CD14-positive monocyte (primary cell): ENCODE results near the gene UBE2J2. TPM values are rescaled to one million over a fixed set of nuclear protein-coding genes. Genes with fewer than 3 reads are reported as not detected.
A peak's percentile ranks its signal among the peaks of the same experiment; 100 is the strongest.

Source experiments
- DNase-seq, 3 donors: peaks; one replicate each; pipeline ENCODE4 v3.0.0-alpha.2; 2011 to 2022
- H2AFZ ChIP-seq: 2 replicates; pipeline ENCODE4 v1.6.0; 2012; ENCODE audit warnings: mild to moderate bottlenecking, low read depth, low read length, inconsistent platforms; ENCODE audit not compliant: insufficient read depth, poor library complexity, severe bottlenecking
- H3K27ac ChIP-seq, 2 donors: 1 replicate in 1 of 2; 2 replicates in 1 of 2; pipeline ENCODE4 v1.5.1; 2012 to 2013; ENCODE audit warnings: low read length in 2 of 2, control low read depth in 1 of 2, inconsistent platforms in 1 of 2, low read depth in 1 of 2, mild to moderate bottlenecking in 1 of 2
- H3K27me3 ChIP-seq, 2 donors: one replicate each; pipeline versions ENCODE4 v1.6.0 to v1.6.1; 2011 to 2013; ENCODE audit warnings: low read length in 2 of 2; ENCODE audit not compliant: control insufficient read depth in 2 of 2, insufficient read depth in 2 of 2
- H3K36me3 ChIP-seq, 2 donors: replicated peaks in 1 of 2; 1 replicate in 1 of 2; 2 replicates in 1 of 2; pipeline versions ENCODE4 v1.5.1 to v1.6.1; 2012 to 2013; ENCODE audit warnings: low read length in 2 of 2, control low read depth in 1 of 2, inconsistent platforms in 1 of 2, mild to moderate bottlenecking in 1 of 2; ENCODE audit not compliant: insufficient read depth in 2 of 2, control insufficient read depth in 1 of 2
- H3K4me1 ChIP-seq, 2 donors: 1 replicate in 1 of 2; 2 replicates in 1 of 2; pipeline versions ENCODE4 v1.5.1 to v1.6.1; 2012 to 2013; ENCODE audit warnings: low read length in 2 of 2, control low read depth in 1 of 2, inconsistent platforms in 1 of 2, mild to moderate bottlenecking in 1 of 2, moderate library complexity in 1 of 2; ENCODE audit not compliant: insufficient read depth in 2 of 2, control insufficient read depth in 1 of 2
- H3K4me2 ChIP-seq: replicated peaks from 2 replicates; pipeline ENCODE3; 2012; ENCODE audit warnings: low read length, moderate library complexity, mild to moderate bottlenecking; ENCODE audit not compliant: poor library complexity, severe bottlenecking; ENCODE audit errors: extremely low read depth
- H3K4me3 ChIP-seq, 3 experiments: fragments of 200-600 bp in 1 of 3; sonication (generic) in 1 of 3; replicated peaks in 1 of 3; 1 replicate in 2 of 3; 2 replicates in 1 of 3; pipeline ENCODE4 v1.5.1; 2011 to 2013; ENCODE audit warnings: low read length in 3 of 3, mild to moderate bottlenecking in 3 of 3, control low read depth in 2 of 3, low read depth in 2 of 3, inconsistent platforms in 1 of 3, moderate library complexity in 1 of 3
- H3K79me2 ChIP-seq: 2 replicates; pipeline ENCODE4 v1.6.0; 2012; ENCODE audit warnings: mild to moderate bottlenecking, control low read depth, inconsistent platforms, low read length, moderate library complexity; ENCODE audit not compliant: insufficient read depth
- H3K9ac ChIP-seq: 2 replicates; pipeline ENCODE4 v1.6.0; 2017; ENCODE audit warnings: low read length, mild to moderate bottlenecking; ENCODE audit not compliant: insufficient read depth, poor library complexity, severe bottlenecking
- H3K9me3 ChIP-seq, 2 donors: replicated peaks in 1 of 2; 1 replicate in 1 of 2; 2 replicates in 1 of 2; pipeline versions ENCODE4 v1.5.1 to v1.6.1; 2012 to 2013; ENCODE audit warnings: low read length in 2 of 2, control low read depth in 1 of 2; ENCODE audit not compliant: control insufficient read depth in 1 of 2, insufficient read depth in 1 of 2
- H4K20me1 ChIP-seq: 2 replicates; pipeline ENCODE4 v1.6.0; 2012; ENCODE audit warnings: mild to moderate bottlenecking, low read length, control low read depth, moderate library complexity; ENCODE audit not compliant: insufficient read depth
- H3K27ac Mint-ChIP-seq, 7 donors: one replicate each; pipeline ENCODE4 v1.8.0; 2020; ENCODE audit warnings: mild to moderate bottlenecking in 7 of 7, mixed read lengths in 7 of 7, moderate library complexity in 6 of 7, inconsistent platforms in 2 of 7
- H3K27me3 Mint-ChIP-seq, 3 donors: one replicate each; pipeline ENCODE4 v1.8.0; 2021 to 2022; ENCODE audit warnings: low read depth in 3 of 3, mild to moderate bottlenecking in 3 of 3, mixed read lengths in 3 of 3, moderate library complexity in 3 of 3, inconsistent platforms in 1 of 3
- H3K36me3 Mint-ChIP-seq, 2 donors: one replicate each; pipeline ENCODE4 v1.8.0; 2020; ENCODE audit warnings: mixed read lengths in 2 of 2, inconsistent platforms in 1 of 2, mild to moderate bottlenecking in 1 of 2
- H3K4me1 Mint-ChIP-seq: one replicate; pipeline ENCODE4 v1.8.0; 2020; ENCODE audit warnings: mild to moderate bottlenecking, mixed read lengths
- H3K4me3 Mint-ChIP-seq, 2 donors: one replicate each; pipeline ENCODE4 v1.8.0; 2020; ENCODE audit warnings: mild to moderate bottlenecking in 2 of 2, mixed read lengths in 2 of 2, moderate library complexity in 1 of 2
- H3K9me3 Mint-ChIP-seq, 7 donors: one replicate each; pipeline ENCODE4 v1.8.0; 2020 to 2022; ENCODE audit warnings: mixed read lengths in 7 of 7, mild to moderate bottlenecking in 6 of 7, moderate library complexity in 6 of 7, inconsistent platforms in 2 of 7
- CTCF ChIP-seq: fragments of 200-600 bp; IDR thresholded peaks from one replicate; pipeline ENCODE4 v1.8.0; 2022; ENCODE audit warnings: antibody characterized with exemption, mild to moderate bottlenecking
- WGBS: methylation state at CpG from one replicate; pipeline ENCODE4 v1.1.5; 2013; ENCODE audit warnings: missing lambda C conversion rate; ENCODE audit not compliant: insufficient coverage; 5-methylcytosine and 5-hydroxymethylcytosine counted together
- intact Hi-C, 2 donors: fragments of 100-400 bp; cut with micrococcal nuclease; formaldehyde crosslinking; loops; one replicate each; pipeline versions ENCODE4 v1.15.0 to v1.15.1; 2023
- polyA plus RNA-seq, 3 donors: library from polyadenylated mRNA; depleted of rRNA in 1 of 3; unstranded in 2 of 3; stranded (reverse) in 1 of 3; fragments of 300-500 nt in 2 of 3; fragments of >200 nt in 1 of 3; fragmentation: Illumina TruSeq in 2 of 3; gene quantifications; 1 replicate in 2 of 3; 2 replicates in 1 of 3; pipeline ENCODE4 v1.2.3, GENCODE V29; 2012 to 2021

The UBE2J2 gene
- polyA plus RNA-seq, 3 donors, result 36.5 to 83.2 (median 72.1) TPM

DNA sequence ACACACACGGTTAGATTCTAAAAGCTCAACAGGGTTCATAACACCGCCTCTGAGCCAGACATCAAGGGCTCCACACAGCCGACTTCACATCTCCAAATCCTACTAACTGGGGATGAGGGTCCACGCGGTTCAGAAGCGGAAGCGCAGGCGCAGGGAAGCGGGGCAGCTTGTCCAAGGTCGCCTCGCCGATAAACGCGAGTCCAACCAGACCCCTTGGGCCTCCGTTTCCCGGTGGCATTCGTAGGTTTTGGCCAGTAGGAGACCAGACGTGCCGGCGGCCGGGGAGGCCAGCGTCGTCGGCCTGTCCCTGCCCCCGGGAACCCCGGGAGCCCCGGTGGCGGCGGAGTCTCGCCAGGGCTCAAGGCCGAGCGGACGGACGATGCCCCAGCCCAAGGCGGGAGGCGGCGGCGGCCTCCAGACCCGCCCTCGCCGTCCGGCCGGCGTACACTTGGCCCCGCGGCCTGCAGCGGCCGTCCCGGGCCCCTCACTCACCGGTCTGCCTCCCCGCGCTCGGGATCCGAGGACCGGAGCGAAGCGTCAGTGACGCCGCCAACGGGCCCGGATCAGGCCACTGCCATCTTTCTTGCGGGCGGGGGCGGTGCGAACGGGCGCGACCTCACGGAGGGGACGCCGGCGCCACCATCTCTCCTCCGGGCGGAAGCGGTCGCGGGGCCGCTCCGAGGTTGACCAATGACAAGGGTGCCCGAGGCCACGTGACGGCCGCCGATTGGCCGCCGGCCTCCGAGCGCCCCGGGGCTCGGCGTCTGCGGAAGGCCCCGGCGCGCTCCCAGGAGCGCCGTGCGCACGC is 42.0 kb downstream of the UBE2J2 start, which contains the start of gene SDF4:
SDF4 (minus strand) TSS at position 602 of the 808 bp plus-strand sequence. CDS start 3,229 bp downstream, outside the sequence.
- Histone ChIP-seq H2AFZ (peak within 1 kb of the TSS; percentile 83), H3K4me1 (peaks cover 19 to 31% of the 10 kb centered on the region in 2 donors), H3K27me3 (no peaks in the 10 kb centered on the region), H3K9ac (peak within 1 kb of the TSS; percentile 97), H3K27ac (peak within 1 kb of the TSS; percentile 52 to 90), H3K4me2 (peak within 1 kb of the TSS; percentile 90), H3K4me3 (peak within 1 kb of the TSS; percentile 86 to 88 (median 87)), H3K79me2 (peaks cover 69% of the 10 kb centered on the region), H3K9me3 (no peaks in the 10 kb centered on the region), H4K20me1 (peaks cover 48% of the 10 kb centered on the region), H3K36me3 (peaks cover 26 to 31% of the 10 kb centered on the region in 2 donors)
- under 1% methylated on average over 99 of the region's 99 CpGs for WGBS
- DNase-seq, result peak; percentile 94 to 98 (median 96)
- peaks cover 25 to 44% of the 10 kb centered on the region in 2 donors for H3K36me3 Mint-ChIP-seq
- H3K4me1 Mint-ChIP-seq, result peaks cover 33% of the 10 kb centered on the region
- H3K27me3 Mint-ChIP-seq, result peaks cover 0 to 3% (median 0%) of the 10 kb centered on the region in 3 donors
- peak within 1 kb of the TSS; percentile 91 to 96 for H3K4me3 Mint-ChIP-seq
- H3K9me3 Mint-ChIP-seq, result peaks cover 0 to 3% (median 0%) of the 10 kb centered on the region in 7 donors
- no peak for TF ChIP-seq CTCF
- peak within 1 kb of the TSS; percentile 81 to 96 (median 86) for H3K27ac Mint-ChIP-seq
- intact Hi-C loops, result loop anchor here (2.0 to 10.0 kb wide), 3 partner anchors 114 to 197 kb away; partner anchors contain the start of gene C1orf159 (in 2 of the 2)

DNA sequence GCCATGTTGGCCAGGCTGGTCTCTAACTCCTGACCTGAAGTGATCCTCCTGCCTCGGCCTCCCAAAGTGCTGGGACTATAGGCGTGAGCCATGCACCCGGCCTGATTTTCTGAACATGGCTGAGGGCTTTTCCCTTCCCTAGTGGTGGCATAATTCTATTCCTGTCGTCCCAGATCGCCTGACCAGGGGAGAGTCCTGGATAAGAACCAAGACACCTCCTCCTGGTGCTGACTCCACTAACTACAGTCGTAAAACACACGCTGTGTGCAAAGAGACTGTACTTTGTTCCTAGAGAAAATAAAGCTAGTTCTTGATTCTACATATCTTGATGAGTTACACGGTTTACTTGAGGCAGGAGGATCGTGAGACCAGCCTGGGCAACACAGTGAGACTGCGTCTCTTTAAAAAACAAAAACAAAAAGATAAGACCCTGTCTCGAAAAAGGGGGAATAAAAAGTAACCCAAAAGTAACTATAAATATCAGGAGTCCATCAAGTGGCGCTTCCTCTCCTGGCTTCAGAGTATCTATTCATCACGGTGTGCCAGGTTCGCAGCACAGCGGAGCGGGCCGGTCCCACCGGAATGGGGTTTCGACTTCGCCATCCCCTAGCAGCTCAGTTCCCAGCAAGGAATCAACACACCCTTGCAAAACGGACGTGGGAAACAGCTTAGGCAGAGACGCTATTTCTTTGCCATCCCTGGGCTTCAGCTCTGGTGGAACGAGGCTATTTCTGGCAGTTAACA is 42.8 kb downstream of the UBE2J2 start:
- no peaks in the 10 kb centered on the region for H3K9me3 ChIP-seq
- peaks cover 34 to 38% of the 10 kb centered on the region in 2 donors for H3K36me3 ChIP-seq
- Mint-ChIP-seq H3K36me3 (peaks cover 30 to 51% of the 10 kb centered on the region in 2 donors), H3K4me3 (peak overlapping the region; percentile 91 to 96), H3K27ac (peak overlapping the region; percentile 72 to 96 (median 86)), H3K4me1 (peaks cover 33% of the 10 kb centered on the region), H3K27me3 (no peaks in the 10 kb centered on the region), H3K9me3 (peaks cover 0 to 3% (median 0%) of the 10 kb centered on the region in 7 donors)
- no peaks in the 10 kb centered on the region for H3K27me3 ChIP-seq
- peaks cover 77% of the 10 kb centered on the region for H3K79me2 ChIP-seq
- peak overlapping the region; percentile 90 for H3K4me2 ChIP-seq
- H4K20me1 ChIP-seq, result peaks cover 55% of the 10 kb centered on the region
- peaks cover 19 to 31% of the 10 kb centered on the region in 2 donors for H3K4me1 ChIP-seq
- peak overlapping the region; percentile 86 to 88 (median 87) for H3K4me3 ChIP-seq
- peak overlapping the region; percentile 52 to 90 for H3K27ac ChIP-seq
- intact Hi-C loops, result loop anchor here (2.0 to 10.0 kb wide), 3 partner anchors 114 to 196 kb away; partner anchors contain the start of gene C1orf159 (in 2 of the 2)
- peak overlapping the region; percentile 83 for H2AFZ ChIP-seq
- no peak for TF ChIP-seq CTCF
- peak overlapping the region; percentile 97 for H3K9ac ChIP-seq
- DNase-seq, result no peak
- WGBS, result 15% methylated on average over 19 of the region's 24 CpGs
